Keratinocyte (primary cell): ENCODE data around the gene CFL1. TPM values are rescaled to one million over a fixed set of nuclear protein-coding genes. Genes with fewer than 3 reads are reported as not detected.

Experiments used
- DNase-seq: peaks from one replicate; pipeline ENCODE4 v3.0.0-alpha.2; 2011; ENCODE audit warnings: low read depth, missing footprints, low spot score
- FAIRE-seq: peaks from 2 replicates; lab custom pipeline; 2011; peaks lifted over from hg19 to GRCh38; lab: Jason Lieb, UNC
- H2AFZ ChIP-seq: 2 replicates; pipeline ENCODE4 v1.6.0; 2012; ENCODE audit warnings: low read length, control low read depth, inconsistent platforms; ENCODE audit not compliant: control insufficient read depth
- H3K27ac ChIP-seq: 2 replicates; pipeline ENCODE4 v1.5.1; 2011; ENCODE audit warnings: low read length; ENCODE audit not compliant: control insufficient read depth, insufficient read depth
- H3K27me3 ChIP-seq: 3 replicates; pipeline ENCODE4 v1.6.0; 2011; ENCODE audit warnings: low read length; ENCODE audit not compliant: control insufficient read depth, insufficient read depth; ENCODE audit errors: extremely low read depth
- H3K36me3 ChIP-seq, 2 experiments: 2 replicates in 1 of 2; 3 replicates in 1 of 2; pipeline ENCODE4 v1.5.1; 2011; ENCODE audit warnings: low read length in 2 of 2, mild to moderate bottlenecking in 1 of 2; ENCODE audit not compliant: control insufficient read depth in 2 of 2, insufficient read depth in 2 of 2; ENCODE audit errors: extremely low read depth in 1 of 2
- H3K4me1 ChIP-seq: 3 replicates; pipeline ENCODE4 v1.5.1; 2011; ENCODE audit warnings: low read length; ENCODE audit not compliant: control insufficient read depth, insufficient read depth; ENCODE audit errors: extremely low read depth
- H3K4me2 ChIP-seq: 3 replicates; pipeline ENCODE4 v1.6.0; 2011; ENCODE audit warnings: low read depth, low read length; ENCODE audit not compliant: control insufficient read depth, insufficient read depth; ENCODE audit errors: extremely low read depth
- H3K4me3 ChIP-seq, 3 experiments: fragments of 200-600 bp in 1 of 3; sonication (generic) in 1 of 3; 2 replicates in 2 of 3; 3 replicates in 1 of 3; pipeline ENCODE4 v1.5.1; 2011 to 2016; ENCODE audit warnings: low read length in 3 of 3, mild to moderate bottlenecking in 3 of 3, control low read depth in 2 of 3, inconsistent platforms in 1 of 3, low read depth in 1 of 3, mixed read lengths in 1 of 3, mixed run types in 1 of 3, moderate library complexity in 1 of 3; ENCODE audit not compliant: control insufficient read depth in 2 of 3, insufficient read depth in 2 of 3; ENCODE audit errors: extremely low read depth in 1 of 3
- H3K79me2 ChIP-seq: 2 replicates; pipeline ENCODE4 v1.6.0; 2012; ENCODE audit warnings: low read length; ENCODE audit not compliant: control insufficient read depth, insufficient read depth
- H3K9ac ChIP-seq: 3 replicates; pipeline ENCODE4 v1.6.0; 2011; ENCODE audit warnings: low read length; ENCODE audit not compliant: control insufficient read depth, insufficient read depth; ENCODE audit errors: extremely low read depth
- H3K9me1 ChIP-seq: 3 replicates; pipeline ENCODE4 v1.6.0; 2011; ENCODE audit warnings: low read length; ENCODE audit not compliant: control insufficient read depth, insufficient read depth; ENCODE audit errors: extremely low read depth
- H3K9me3 ChIP-seq: 2 replicates; pipeline ENCODE4 v1.5.1; 2012; ENCODE audit warnings: low read depth, low read length; ENCODE audit not compliant: control insufficient read depth
- H4K20me1 ChIP-seq: 3 replicates; pipeline ENCODE4 v1.6.0; 2011; ENCODE audit warnings: low read length; ENCODE audit not compliant: control insufficient read depth, insufficient read depth; ENCODE audit errors: extremely low read depth
- CTCF ChIP-seq, 3 experiments: IDR thresholded peaks in 1 of 3; conservative IDR thresholded peaks in 1 of 3; optimal IDR thresholded peaks in 1 of 3; 2 replicates in 2 of 3; 3 replicates in 1 of 3; pipeline versions ENCODE3 to v1.5.1; 2011; ENCODE audit warnings: low read length in 3 of 3, mild to moderate bottlenecking in 3 of 3, moderate library complexity in 2 of 3, control low read depth in 1 of 3, inconsistent platforms in 1 of 3; ENCODE audit not compliant: insufficient read depth in 2 of 3; ENCODE audit errors: extremely low read depth in 1 of 3
- EZH2 ChIP-seq: IDR thresholded peaks from one replicate; pipeline ENCODE4 v1.6.1; 2012; ENCODE audit warnings: inconsistent platforms, mild to moderate bottlenecking, low read length, moderate library complexity
- dilution Hi-C: fragments of 300-500 bp; cut with MboI; formaldehyde crosslinking; loops from one replicate; pipeline ENCODE4 v1.7.0; 2020; ENCODE audit warnings: low sequenced_read_pairs; ENCODE audit not compliant: extremely low pct_ligation_motif_present
- polyA plus RNA-seq, 5 experiments: library from polyadenylated mRNA; depleted of rRNA in 3 of 5; stranded (reverse) in 3 of 5; stranded (forward) in 1 of 5; unstranded in 1 of 5; fragments of >200 nt; gene quantifications; 1 replicate in 1 of 5; 2 replicates in 3 of 5; 3 replicates in 1 of 5; pipeline versions ENCODE4 v1.2.1 to v1.2.3, GENCODE V29; 2011 to 2012; ENCODE audit warnings: missing spikeins in 2 of 5, low read depth in 1 of 5, low replicate concordance in 1 of 5

The CFL1 gene
- polyA plus RNA-seq, 1 donor (not counting 4 experiments of a cell fraction or from before 2014, with no cell fraction given), result 1,236 TPM

- Histone ChIP-seq H3K27ac (peak overlapping the region; percentile 2), H3K4me1 (peaks cover 12% of the 10 kb centered on the region), H3K36me3 (no peaks in the 10 kb centered on the region), H3K4me3 (no peak overlapping the region), H3K4me2 (peak overlapping the region; percentile 27), H3K9me3 (no peaks in the 10 kb centered on the region), H4K20me1 (no peaks in the 10 kb centered on the region), H2AFZ (no peak overlapping the region), H3K79me2 (no peaks in the 10 kb centered on the region), H3K27me3 (peaks cover 6% of the 10 kb centered on the region), H3K9ac (no peak overlapping the region), H3K9me1 (no peaks in the 10 kb centered on the region)
- dilution Hi-C loops, result no loop called here
- FAIRE-seq (peak; percentile 9), DNase-seq (no peak)
- TF ChIP-seq CTCF (optimal IDR thresholded peaks at IDR 0.05 in 1 of 3, IDR thresholded peaks at IDR 0.05 in 1 of 3, conservative IDR thresholded peaks at IDR 0.05 in 1 of 3; ENCODE audit: extremely low read depth in 1 of 3, insufficient read depth in 2 of 3, low read length in 3 of 3), result no peak
- TF ChIP-seq EZH2, result no peak
These were observed 43.6 kb downstream of the CFL1 start for GRCh38 chr11:65814131-65814985.

- no peak overlapping the region for H3K9ac ChIP-seq
- dilution Hi-C loops, result no loop called here
- H3K4me2 ChIP-seq, result no peak overlapping the region
- H3K4me3 ChIP-seq, result no peak overlapping the region
- FAIRE-seq (no peak), DNase-seq (no peak)
- no peak overlapping the region for H2AFZ ChIP-seq
- TF ChIP-seq CTCF (optimal IDR thresholded peaks at IDR 0.05 in 1 of 3, IDR thresholded peaks at IDR 0.05 in 1 of 3, conservative IDR thresholded peaks at IDR 0.05 in 1 of 3; ENCODE audit: extremely low read depth in 1 of 3, insufficient read depth in 2 of 3, low read length in 3 of 3) (no peak), EZH2 (no peak)
- no peaks in the 10 kb centered on the region for H3K79me2 ChIP-seq
- no peaks in the 10 kb centered on the region for H3K36me3 ChIP-seq
- H3K9me3 ChIP-seq, result no peaks in the 10 kb centered on the region
- no peaks in the 10 kb centered on the region for H4K20me1 ChIP-seq
- peaks cover 12% of the 10 kb centered on the region for H3K4me1 ChIP-seq
- H3K27me3 ChIP-seq, result peaks cover 20% of the 10 kb centered on the region
- H3K27ac ChIP-seq, result no peak overlapping the region
- H3K9me1 ChIP-seq, result no peaks in the 10 kb centered on the region
These were observed 46.1 kb downstream of the CFL1 start for GRCh38 chr11:65811764-65812475.
